ENCODE data around the gene VDR. TPM values are rescaled to one million over a fixed set of nuclear protein-coding genes. Genes with fewer than 3 reads are reported as not detected.
A peak's percentile ranks its signal among the peaks of the same experiment; 100 is the strongest.

Gene VDR
- total RNA-seq, 1 donor from 2014 or later = 0.52 TPM

DNA sequence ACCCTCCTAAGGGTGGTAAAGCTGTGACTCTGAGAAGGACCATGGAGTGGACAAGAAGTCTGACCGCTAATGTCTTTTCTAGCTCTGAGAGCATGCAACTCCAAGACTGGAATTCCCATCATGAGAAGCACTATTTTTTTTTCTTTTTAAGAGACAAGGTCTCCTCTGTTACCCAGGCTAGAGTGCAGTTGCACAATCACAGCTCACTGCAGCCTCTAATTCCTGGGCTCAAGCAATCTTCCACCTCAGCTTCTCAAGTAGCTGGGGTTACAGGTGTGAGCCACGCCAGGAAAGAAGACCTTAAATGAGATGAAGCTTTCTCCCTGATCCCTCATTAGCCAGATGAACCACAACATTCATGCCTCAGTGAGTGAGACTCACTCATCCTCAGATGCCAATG lies 19.2 kb downstream of the VDR start:
- Histone ChIP-seq H3K27ac (ENCODE audit: low read depth, low read length) (no peak overlapping the region), H3K4me3 (ENCODE audit: low read length in 3 of 3) (no peak overlapping the region), H3K27me3 (ENCODE audit: control insufficient read depth in 3 of 3, insufficient read depth in 3 of 3, low read length in 3 of 3) (no peaks in the 10 kb centered on the region), H3K9me3 (ENCODE audit: control insufficient read depth in 3 of 3, low read length in 3 of 3) (no peaks in the 10 kb centered on the region), H3K9ac (ENCODE audit: low read depth in 1 of 3, low read length in 3 of 3) (no peak overlapping the region), H3K36me3 (ENCODE audit: control insufficient read depth in 3 of 3, insufficient read depth in 3 of 3, low read length in 3 of 3) (no peaks in the 10 kb centered on the region), H3K4me1 (ENCODE audit: control insufficient read depth in 3 of 3, insufficient read depth in 3 of 3, low read length in 3 of 3) (peaks cover 0 to 15% (median 0%) of the 10 kb centered on the region in 3 donors)

DNA sequence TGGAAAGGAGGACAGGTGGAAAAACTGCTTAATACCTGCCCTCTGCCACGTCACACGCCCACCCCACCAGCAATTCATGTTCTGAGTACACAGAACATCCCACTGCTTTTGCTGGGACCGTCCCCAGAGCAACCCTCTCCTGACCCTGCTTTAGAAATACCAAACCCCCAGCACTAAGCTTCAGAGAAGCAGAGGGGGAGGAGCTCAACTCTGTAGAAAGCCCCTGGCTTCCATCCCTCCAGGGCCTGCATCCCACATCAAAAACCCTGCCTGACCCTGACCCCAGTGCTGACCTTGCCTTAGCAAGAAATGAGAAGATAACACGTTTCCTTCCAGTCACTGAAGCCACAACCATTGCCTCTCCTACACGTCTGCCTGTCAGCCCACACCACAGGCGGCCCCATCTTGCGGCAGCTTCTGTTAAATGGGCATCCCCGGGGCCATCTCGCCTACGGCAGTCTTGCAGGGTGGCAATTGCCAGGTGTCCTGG lies 19.7 kb downstream of the VDR start:
- Histone ChIP-seq H3K4me3 (ENCODE audit: low read length in 3 of 3) (no peak overlapping the region), H3K9ac (ENCODE audit: low read depth in 1 of 3, low read length in 3 of 3) (no peak overlapping the region), H3K9me3 (ENCODE audit: control insufficient read depth in 3 of 3, low read length in 3 of 3) (no peaks in the 10 kb centered on the region), H3K27me3 (ENCODE audit: control insufficient read depth in 3 of 3, insufficient read depth in 3 of 3, low read length in 3 of 3) (no peaks in the 10 kb centered on the region), H3K4me1 (ENCODE audit: control insufficient read depth in 3 of 3, insufficient read depth in 3 of 3, low read length in 3 of 3) (peaks cover 0 to 15% (median 0%) of the 10 kb centered on the region in 3 donors), H3K36me3 (ENCODE audit: control insufficient read depth in 3 of 3, insufficient read depth in 3 of 3, low read length in 3 of 3) (no peaks in the 10 kb centered on the region), H3K27ac (ENCODE audit: low read depth, low read length) (no peak overlapping the region)

DNA sequence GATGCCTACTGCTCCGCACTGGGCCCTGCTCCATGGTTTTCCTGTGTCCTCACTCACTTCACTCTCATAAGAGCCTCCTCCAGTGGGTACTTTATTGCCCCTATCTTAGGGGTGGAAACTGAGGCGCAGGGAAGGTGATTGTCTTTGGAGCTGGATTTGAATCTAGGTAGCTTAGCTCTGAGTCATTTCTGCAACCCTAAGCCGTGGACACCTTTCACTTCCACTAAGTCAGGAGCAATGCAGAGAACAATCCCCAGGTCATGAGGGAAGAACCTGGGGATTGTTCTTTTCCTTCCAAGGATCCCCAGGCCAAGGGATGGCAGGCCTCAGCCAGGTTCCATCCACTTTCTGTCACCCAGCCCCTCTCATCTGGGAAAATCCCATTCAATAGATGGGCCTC lies 20.3 kb downstream of the VDR start:
- Histone ChIP-seq H3K9me3 (ENCODE audit: control insufficient read depth in 3 of 3, low read length in 3 of 3) (no peaks in the 10 kb centered on the region), H3K27me3 (ENCODE audit: control insufficient read depth in 3 of 3, insufficient read depth in 3 of 3, low read length in 3 of 3) (no peaks in the 10 kb centered on the region), H3K9ac (ENCODE audit: low read depth in 1 of 3, low read length in 3 of 3) (no peak overlapping the region), H3K27ac (ENCODE audit: low read depth, low read length) (no peak overlapping the region), H3K4me1 (ENCODE audit: control insufficient read depth in 3 of 3, insufficient read depth in 3 of 3, low read length in 3 of 3) (peaks cover 0 to 15% (median 0%) of the 10 kb centered on the region in 3 donors), H3K36me3 (ENCODE audit: control insufficient read depth in 3 of 3, insufficient read depth in 3 of 3, low read length in 3 of 3) (no peaks in the 10 kb centered on the region), H3K4me3 (ENCODE audit: low read length in 3 of 3) (no peak overlapping the region)

DNA sequence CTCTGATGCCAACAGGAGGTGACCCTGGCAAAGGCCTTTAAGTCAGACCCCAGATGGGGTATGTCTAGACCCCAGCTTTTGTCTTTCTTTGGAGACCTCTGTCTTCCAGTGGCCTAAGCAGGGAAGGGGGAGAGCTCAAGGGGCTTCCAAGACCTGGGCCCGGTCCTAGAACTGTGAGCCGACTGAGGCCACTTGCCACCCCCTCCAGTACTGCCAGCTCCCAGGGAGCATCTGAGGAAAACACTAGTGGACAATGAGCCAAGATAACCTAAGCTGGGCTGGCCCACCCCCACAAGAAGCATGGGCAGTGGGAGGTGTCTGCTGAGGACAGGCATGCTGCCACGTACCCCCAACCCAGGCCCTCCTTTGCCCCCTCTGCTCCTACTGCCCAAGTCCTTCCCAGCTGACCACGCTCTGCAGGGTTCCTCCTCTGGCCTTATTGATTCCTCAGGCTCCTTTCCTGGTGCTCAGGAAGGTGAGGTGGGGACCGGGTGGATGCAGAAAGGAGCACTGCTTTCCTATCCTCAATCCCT lies 21.1 kb downstream of the VDR start:
- Histone ChIP-seq H3K9ac (ENCODE audit: low read depth in 1 of 3, low read length in 3 of 3) (no peak overlapping the region), H3K27me3 (ENCODE audit: control insufficient read depth in 3 of 3, insufficient read depth in 3 of 3, low read length in 3 of 3) (no peaks in the 10 kb centered on the region), H3K4me3 (ENCODE audit: low read length in 3 of 3) (no peak overlapping the region), H3K4me1 (ENCODE audit: control insufficient read depth in 3 of 3, insufficient read depth in 3 of 3, low read length in 3 of 3) (peaks cover 0 to 15% (median 0%) of the 10 kb centered on the region in 3 donors), H3K9me3 (ENCODE audit: control insufficient read depth in 3 of 3, low read length in 3 of 3) (no peaks in the 10 kb centered on the region), H3K27ac (ENCODE audit: low read depth, low read length) (no peak overlapping the region), H3K36me3 (ENCODE audit: control insufficient read depth in 3 of 3, insufficient read depth in 3 of 3, low read length in 3 of 3) (no peaks in the 10 kb centered on the region)

DNA sequence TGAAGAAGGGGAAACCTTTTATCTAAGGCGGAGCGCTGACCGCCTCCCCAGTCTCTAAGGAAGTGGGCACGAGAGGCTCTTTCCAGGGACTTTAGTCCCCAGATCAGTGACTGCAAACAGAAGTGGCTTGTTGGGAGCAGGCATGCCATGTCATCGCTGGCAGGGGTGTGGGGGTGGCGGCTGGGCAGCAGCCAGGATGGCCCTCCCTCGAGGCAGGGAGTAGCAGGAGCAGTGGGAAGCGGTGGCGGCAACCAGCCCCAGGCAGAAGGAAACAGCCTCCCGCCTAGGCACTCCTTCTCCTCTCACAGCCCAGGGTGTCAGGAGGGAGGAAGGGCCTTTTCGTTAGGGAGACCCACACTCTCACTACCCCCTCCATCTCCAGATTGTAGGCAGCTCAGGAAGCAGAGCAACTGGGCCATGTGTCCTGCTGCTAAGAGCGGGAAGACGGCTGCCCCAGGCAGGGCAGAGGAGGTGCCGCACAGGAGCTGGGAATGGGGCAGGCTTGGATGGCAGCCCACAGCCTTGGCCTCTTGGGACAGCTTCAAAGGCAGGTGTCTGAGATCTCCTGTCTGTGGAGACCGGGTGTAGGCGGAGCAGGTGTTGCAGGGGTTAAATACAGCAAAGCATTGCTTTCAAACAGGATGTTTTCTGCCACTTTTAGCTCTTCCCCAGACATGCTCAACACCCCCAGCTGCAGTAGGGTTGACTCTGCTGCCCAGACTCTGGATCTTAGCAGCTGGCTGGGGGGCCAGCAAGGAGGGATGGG lies 21.8 kb downstream of the VDR start:
- no peaks in the 10 kb centered on the region for H3K27me3 ChIP-seq (ENCODE audit: control insufficient read depth in 3 of 3, insufficient read depth in 3 of 3, low read length in 3 of 3)
- H3K27ac ChIP-seq (ENCODE audit: low read depth, low read length) = no peak overlapping the region
- no peaks in the 10 kb centered on the region for H3K9me3 ChIP-seq (ENCODE audit: control insufficient read depth in 3 of 3, low read length in 3 of 3)
- peaks cover 0 to 15% (median 0%) of the 10 kb centered on the region in 3 donors for H3K4me1 ChIP-seq (ENCODE audit: control insufficient read depth in 3 of 3, insufficient read depth in 3 of 3, low read length in 3 of 3)
- no peaks in the 10 kb centered on the region for H3K36me3 ChIP-seq (ENCODE audit: control insufficient read depth in 3 of 3, insufficient read depth in 3 of 3, low read length in 3 of 3)
- no peak overlapping the region for H3K4me3 ChIP-seq (ENCODE audit: low read length in 3 of 3)
- H3K9ac ChIP-seq (ENCODE audit: low read depth in 1 of 3, low read length in 3 of 3) = no peak overlapping the region

DNA sequence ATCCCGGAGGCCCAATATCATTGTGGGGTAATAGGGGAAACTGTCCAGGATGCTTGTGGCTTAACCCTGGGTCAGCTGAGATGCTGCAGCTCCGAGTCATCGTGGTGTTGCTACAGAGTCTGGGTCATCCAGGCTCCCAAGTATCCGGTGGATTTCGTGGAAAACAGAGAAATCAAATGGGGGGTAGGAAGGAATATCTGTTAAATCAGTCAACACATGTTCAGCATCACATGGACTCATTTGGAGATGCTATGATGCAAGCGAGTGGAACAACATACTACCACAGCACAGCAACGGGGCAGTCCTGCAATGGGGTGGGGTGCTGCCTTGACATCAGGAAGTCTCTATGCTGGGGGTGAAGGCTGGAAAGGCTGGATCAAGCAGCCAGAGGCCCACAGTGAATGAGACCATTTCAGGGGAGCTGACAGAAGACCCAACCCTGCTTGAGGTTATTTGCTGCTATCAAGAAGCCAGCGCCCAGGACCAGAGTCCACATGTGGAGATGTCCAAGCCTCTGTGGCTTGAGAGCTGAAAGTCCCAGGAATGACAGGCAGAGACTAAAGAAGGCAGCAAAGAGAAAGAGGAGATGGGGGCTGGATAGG lies 22.9 kb downstream of the VDR start:
- H3K9ac ChIP-seq (ENCODE audit: low read depth in 1 of 3, low read length in 3 of 3) = no peak overlapping the region
- H3K9me3 ChIP-seq (ENCODE audit: control insufficient read depth in 3 of 3, low read length in 3 of 3) = no peaks in the 10 kb centered on the region
- peaks cover 0 to 15% (median 0%) of the 10 kb centered on the region in 3 donors for H3K4me1 ChIP-seq (ENCODE audit: control insufficient read depth in 3 of 3, insufficient read depth in 3 of 3, low read length in 3 of 3)
- peak overlapping the region; percentile 36 for H3K27ac ChIP-seq (ENCODE audit: low read depth, low read length)
- H3K4me3 ChIP-seq (ENCODE audit: low read length in 3 of 3) = no peak overlapping the region
- H3K27me3 ChIP-seq (ENCODE audit: control insufficient read depth in 3 of 3, insufficient read depth in 3 of 3, low read length in 3 of 3) = no peaks in the 10 kb centered on the region
- H3K36me3 ChIP-seq (ENCODE audit: control insufficient read depth in 3 of 3, insufficient read depth in 3 of 3, low read length in 3 of 3) = no peaks in the 10 kb centered on the region

DNA sequence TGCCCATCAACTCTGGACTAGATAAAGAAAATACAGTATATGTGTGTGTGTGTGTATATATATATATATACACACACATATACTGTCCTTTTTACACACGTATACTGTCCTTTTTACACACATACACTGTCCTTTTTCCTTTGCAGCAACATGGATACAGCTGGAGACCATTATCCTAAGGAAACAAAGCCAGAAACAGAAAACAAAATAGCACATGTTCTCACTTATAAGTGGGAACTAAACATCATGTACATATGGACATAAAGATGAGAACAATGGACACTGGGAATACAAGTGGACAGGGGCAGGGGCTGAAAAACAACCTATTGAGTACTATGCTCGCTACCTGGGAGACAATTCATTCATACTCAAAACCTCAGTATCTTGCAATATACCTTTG lies 23.7 kb downstream of the VDR start:
- H3K4me1 ChIP-seq (ENCODE audit: control insufficient read depth in 3 of 3, insufficient read depth in 3 of 3, low read length in 3 of 3) = peaks cover 0 to 15% (median 0%) of the 10 kb centered on the region in 3 donors
- no peak overlapping the region for H3K27ac ChIP-seq (ENCODE audit: low read depth, low read length)
- H3K9ac ChIP-seq (ENCODE audit: low read depth in 1 of 3, low read length in 3 of 3) = no peak overlapping the region

DNA sequence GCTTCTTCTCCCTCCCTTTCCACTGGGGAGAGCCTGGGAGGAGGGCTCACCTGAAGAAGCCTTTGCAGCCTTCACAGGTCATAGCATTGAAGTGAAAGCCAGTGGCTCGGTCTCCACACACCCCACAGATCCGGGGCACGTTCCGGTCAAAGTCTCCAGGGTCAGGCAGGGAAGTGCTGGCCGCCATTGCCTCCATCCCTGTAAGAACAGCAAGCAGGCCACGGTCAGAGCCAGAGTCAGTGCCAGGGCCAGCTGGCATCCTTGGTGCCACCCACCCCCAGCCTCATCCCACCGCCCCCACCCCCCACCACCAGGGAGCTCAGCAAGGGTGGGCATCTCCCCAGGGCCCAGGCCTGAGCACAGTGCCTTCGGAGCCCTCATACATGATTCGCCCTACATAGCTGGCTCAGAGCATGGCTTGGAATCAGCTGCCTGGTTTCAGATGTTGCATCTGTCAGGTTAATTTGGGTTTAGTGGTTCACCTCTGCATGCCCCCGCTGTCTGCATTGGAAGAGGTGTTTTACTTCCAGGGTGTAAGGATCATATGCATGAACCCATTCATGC lies 25.8 kb downstream of the VDR start:
- no peaks in the 10 kb centered on the region for H3K27me3 ChIP-seq (ENCODE audit: control insufficient read depth in 3 of 3, insufficient read depth in 3 of 3, low read length in 3 of 3)
- H3K36me3 ChIP-seq (ENCODE audit: control insufficient read depth in 3 of 3, insufficient read depth in 3 of 3, low read length in 3 of 3) = no peaks in the 10 kb centered on the region
- no peaks in the 10 kb centered on the region for H3K9me3 ChIP-seq (ENCODE audit: control insufficient read depth in 3 of 3, low read length in 3 of 3)
- H3K27ac ChIP-seq (ENCODE audit: low read depth, low read length) = no peak overlapping the region
- no peak overlapping the region for H3K4me3 ChIP-seq (ENCODE audit: low read length in 3 of 3)
- no peak overlapping the region for H3K9ac ChIP-seq (ENCODE audit: low read depth in 1 of 3, low read length in 3 of 3)
- peaks cover 0 to 15% (median 0%) of the 10 kb centered on the region in 3 donors for H3K4me1 ChIP-seq (ENCODE audit: control insufficient read depth in 3 of 3, insufficient read depth in 3 of 3, low read length in 3 of 3)

More for the DNA sequence above, 23.7 kb downstream of the VDR start:
- Histone ChIP-seq H3K27me3 (ENCODE audit: control insufficient read depth in 3 of 3, insufficient read depth in 3 of 3, low read length in 3 of 3) (no peaks in the 10 kb centered on the region), H3K9me3 (ENCODE audit: control insufficient read depth in 3 of 3, low read length in 3 of 3) (no peaks in the 10 kb centered on the region), H3K36me3 (ENCODE audit: control insufficient read depth in 3 of 3, insufficient read depth in 3 of 3, low read length in 3 of 3) (no peaks in the 10 kb centered on the region), H3K4me3 (ENCODE audit: low read length in 3 of 3) (no peak overlapping the region)

DNA sequence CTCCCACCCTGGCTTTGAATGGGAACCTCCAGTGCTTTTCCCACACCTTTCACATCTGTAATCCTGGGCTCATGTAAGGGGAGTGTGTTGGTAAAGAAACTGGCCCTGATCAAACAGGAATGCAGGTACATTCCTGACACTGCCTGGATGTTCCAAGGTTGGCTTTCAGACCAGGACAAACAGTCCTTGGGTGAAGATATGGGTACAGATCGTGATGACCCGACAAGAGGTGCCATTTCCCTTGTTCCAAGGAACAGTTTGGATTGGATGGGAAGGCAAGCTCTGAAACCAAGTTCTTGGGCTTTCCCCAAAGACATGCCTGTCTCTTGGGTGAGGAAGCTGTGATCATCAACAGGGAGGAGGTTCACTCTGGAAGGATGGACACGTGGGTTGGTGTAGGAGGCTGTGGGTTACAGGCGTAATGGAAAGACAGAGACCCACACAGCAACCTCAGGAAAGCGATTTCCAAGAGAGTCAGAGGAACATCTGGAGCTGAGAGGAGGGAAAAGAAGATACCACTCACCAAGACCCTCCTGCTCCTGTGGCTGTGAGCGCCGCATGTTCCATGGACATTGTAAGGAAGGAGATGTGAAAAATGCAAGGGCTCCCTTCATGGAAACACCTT lies 26.4 kb downstream of the VDR start:
- no peaks in the 10 kb centered on the region for H3K9me3 ChIP-seq (ENCODE audit: control insufficient read depth in 3 of 3, low read length in 3 of 3)
- H3K4me1 ChIP-seq (ENCODE audit: control insufficient read depth in 3 of 3, insufficient read depth in 3 of 3, low read length in 3 of 3) = peaks cover 0 to 14% (median 0%) of the 10 kb centered on the region in 3 donors
- H3K9ac ChIP-seq (ENCODE audit: low read depth in 1 of 3, low read length in 3 of 3) = no peak overlapping the region
- no peaks in the 10 kb centered on the region for H3K36me3 ChIP-seq (ENCODE audit: control insufficient read depth in 3 of 3, insufficient read depth in 3 of 3, low read length in 3 of 3)
- H3K27me3 ChIP-seq (ENCODE audit: control insufficient read depth in 3 of 3, insufficient read depth in 3 of 3, low read length in 3 of 3) = no peaks in the 10 kb centered on the region
- no peak overlapping the region for H3K27ac ChIP-seq (ENCODE audit: low read depth, low read length)
- H3K4me3 ChIP-seq (ENCODE audit: low read length in 3 of 3) = no peak overlapping the region

Measured in skeletal muscle tissue (tissue), 4 donors.